H1 (cell line): ENCODE data around the gene CASP9.

Experiments used
- MAFK ChIP-seq: IDR thresholded peaks from 2 replicates; pipeline ENCODE4 v1.6.1; 2012; ENCODE audit warnings: low read depth, mild to moderate bottlenecking, improper control_type of control experiment, low read length
- PHF8 ChIP-seq: fragments of 200-600 bp; sonication (generic); conservative IDR thresholded peaks from 2 replicates; pipeline ENCODE4 v1.7.1; 2012; ENCODE audit warnings: low read depth, mild to moderate bottlenecking, inconsistent platforms, low read length, moderate library complexity
- SP1 ChIP-seq: IDR thresholded peaks from 2 replicates; pipeline ENCODE4 v1.6.1; 2011; ENCODE audit warnings: low read depth, low read length
- TCF12 ChIP-seq: IDR thresholded peaks from 2 replicates; pipeline ENCODE4 v1.6.1; 2011; ENCODE audit warnings: low read depth, mild to moderate bottlenecking, low read length
- TEAD4 ChIP-seq: IDR thresholded peaks from 2 replicates; pipeline ENCODE4 v1.6.1; 2012; ENCODE audit warnings: low read depth, low read length, inconsistent platforms, mixed read lengths
- USF2 ChIP-seq: IDR thresholded peaks from 2 replicates; pipeline ENCODE4 v1.6.1; 2011; ENCODE audit warnings: low read length, improper control_type of control experiment
- TF ChIP-seq, protein P1 (sequence below), 3 experiments: IDR thresholded peaks; 1 replicate in 2 of 3; 2 replicates in 1 of 3; pipeline versions ENCODE4 v1.5.1 to v1.6.1; 2011; ENCODE audit warnings: low read length in 3 of 3, mild to moderate bottlenecking in 3 of 3, inconsistent platforms in 2 of 3, low read depth in 1 of 3, moderate library complexity in 1 of 3; ENCODE audit not compliant: insufficient read depth in 1 of 3; ENCODE audit errors: control extremely low read depth in 1 of 3

- TF ChIP-seq, protein P1, sequence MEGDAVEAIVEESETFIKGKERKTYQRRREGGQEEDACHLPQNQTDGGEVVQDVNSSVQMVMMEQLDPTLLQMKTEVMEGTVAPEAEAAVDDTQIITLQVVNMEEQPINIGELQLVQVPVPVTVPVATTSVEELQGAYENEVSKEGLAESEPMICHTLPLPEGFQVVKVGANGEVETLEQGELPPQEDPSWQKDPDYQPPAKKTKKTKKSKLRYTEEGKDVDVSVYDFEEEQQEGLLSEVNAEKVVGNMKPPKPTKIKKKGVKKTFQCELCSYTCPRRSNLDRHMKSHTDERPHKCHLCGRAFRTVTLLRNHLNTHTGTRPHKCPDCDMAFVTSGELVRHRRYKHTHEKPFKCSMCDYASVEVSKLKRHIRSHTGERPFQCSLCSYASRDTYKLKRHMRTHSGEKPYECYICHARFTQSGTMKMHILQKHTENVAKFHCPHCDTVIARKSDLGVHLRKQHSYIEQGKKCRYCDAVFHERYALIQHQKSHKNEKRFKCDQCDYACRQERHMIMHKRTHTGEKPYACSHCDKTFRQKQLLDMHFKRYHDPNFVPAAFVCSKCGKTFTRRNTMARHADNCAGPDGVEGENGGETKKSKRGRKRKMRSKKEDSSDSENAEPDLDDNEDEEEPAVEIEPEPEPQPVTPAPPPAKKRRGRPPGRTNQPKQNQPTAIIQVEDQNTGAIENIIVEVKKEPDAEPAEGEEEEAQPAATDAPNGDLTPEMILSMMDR (IDR thresholded peaks at IDR 0.05; ENCODE audit: control extremely low read depth in 1 of 3, insufficient read depth in 1 of 3, low read depth in 1 of 3, low read length in 3 of 3) = no peak
- TF ChIP-seq PHF8 (no peak), SP1 (no peak), MAFK (no peak), TEAD4 (no peak), TCF12 (no peak), USF2 (no peak)
These were observed 66.4 kb downstream of the CASP9 start for GRCh38 chr1:15457585-15457984.
